OCI-LY3 (cell line): ENCODE results near the gene ANKRD33B.

Experiments used
- CTCF ChIP-seq: fragments of 200-600, 300-600 bp; sonication (generic); IDR thresholded peaks from 2 replicates; pipeline ENCODE4 v1.5.1; 2014; ENCODE audit warnings: antibody characterized with exemption, low read length, low read depth
- EZH2phosphoT487 ChIP-seq: fragments of 200-600 bp; shearing (Covaris generic); IDR thresholded peaks from 2 replicates; pipeline ENCODE4 v1.6.1; 2018; ENCODE audit warnings: antibody characterized with exemption, mixed run types, low read depth

GRCh38 chr5:10595672-10596309 is 31.9 kb downstream of the ANKRD33B start:
- TF ChIP-seq CTCF = no peak
- no peak for TF ChIP-seq EZH2phosphoT487
